HG03521 (cell line): Measurements from ENCODE around the gene UNC45A.

Source experiments
- ATAC-seq: cut with Tn5 transposase; IDR thresholded peaks from one replicate; pipeline ENCODE4 v1.9.1; 2021; ENCODE audit warnings: mild to moderate bottlenecking, moderate library complexity; ENCODE audit not compliant: unreplicated experiment

UNC45A gene

GRCh38 chr15:90942354-90943120, 7.5 kb downstream of the UNC45A start:
- ATAC-seq = no peak

GRCh38 chr15:90945091-90945490, 10.0 kb downstream of the UNC45A start:
- no peak for ATAC-seq

DNA sequence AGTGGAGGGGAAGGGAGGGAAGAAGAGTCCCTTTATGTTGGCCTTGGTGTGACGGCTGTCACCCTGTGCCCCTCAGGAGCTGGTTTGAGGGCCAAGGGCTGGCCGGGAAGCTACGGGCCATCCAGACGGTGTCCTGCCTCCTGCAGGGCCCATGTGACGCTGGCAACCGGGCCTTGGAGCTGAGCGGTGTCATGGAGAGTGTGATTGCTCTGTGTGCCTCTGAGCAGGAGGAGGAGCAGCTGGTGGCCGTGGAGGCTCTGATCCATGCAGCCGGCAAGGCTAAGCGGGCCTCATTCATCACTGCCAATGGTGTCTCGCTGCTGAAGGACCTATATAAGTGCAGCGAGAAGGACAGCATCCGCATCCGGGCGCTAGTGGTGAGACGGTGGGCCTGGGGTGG, 11.5 kb downstream of the UNC45A start:
- ATAC-seq = no peak

DNA sequence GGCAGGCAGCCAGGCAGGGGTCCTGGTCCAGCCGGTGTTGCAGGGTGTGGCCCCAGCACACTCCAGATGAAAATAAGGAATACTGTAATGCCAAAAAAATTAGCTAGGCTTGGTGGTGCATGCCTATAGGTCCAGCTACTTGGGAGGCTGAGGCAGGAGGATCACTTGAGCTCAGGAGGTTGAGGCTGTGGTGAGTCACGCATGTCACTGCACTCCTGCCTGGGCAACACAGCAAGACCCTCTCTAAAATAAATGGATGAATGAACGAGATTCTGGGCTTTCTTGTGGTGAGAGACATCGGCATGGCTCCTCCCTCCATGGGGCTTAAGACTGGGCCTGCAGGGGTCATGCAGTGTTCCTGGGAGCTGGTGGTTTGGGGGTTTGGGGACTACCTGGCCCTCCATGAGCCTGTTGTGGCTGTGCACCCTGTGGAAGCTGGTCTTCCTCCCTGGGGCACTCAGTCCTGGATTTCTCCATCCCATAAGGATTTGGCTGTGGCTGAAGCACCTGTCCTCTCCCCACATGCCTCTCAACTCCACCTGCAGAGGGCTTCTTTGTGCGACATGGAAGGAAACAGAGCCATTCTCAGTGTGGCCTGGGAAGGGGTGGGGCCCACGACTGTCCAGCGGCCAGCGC, 12.0 kb downstream of the UNC45A start:
- no peak for ATAC-seq

DNA sequence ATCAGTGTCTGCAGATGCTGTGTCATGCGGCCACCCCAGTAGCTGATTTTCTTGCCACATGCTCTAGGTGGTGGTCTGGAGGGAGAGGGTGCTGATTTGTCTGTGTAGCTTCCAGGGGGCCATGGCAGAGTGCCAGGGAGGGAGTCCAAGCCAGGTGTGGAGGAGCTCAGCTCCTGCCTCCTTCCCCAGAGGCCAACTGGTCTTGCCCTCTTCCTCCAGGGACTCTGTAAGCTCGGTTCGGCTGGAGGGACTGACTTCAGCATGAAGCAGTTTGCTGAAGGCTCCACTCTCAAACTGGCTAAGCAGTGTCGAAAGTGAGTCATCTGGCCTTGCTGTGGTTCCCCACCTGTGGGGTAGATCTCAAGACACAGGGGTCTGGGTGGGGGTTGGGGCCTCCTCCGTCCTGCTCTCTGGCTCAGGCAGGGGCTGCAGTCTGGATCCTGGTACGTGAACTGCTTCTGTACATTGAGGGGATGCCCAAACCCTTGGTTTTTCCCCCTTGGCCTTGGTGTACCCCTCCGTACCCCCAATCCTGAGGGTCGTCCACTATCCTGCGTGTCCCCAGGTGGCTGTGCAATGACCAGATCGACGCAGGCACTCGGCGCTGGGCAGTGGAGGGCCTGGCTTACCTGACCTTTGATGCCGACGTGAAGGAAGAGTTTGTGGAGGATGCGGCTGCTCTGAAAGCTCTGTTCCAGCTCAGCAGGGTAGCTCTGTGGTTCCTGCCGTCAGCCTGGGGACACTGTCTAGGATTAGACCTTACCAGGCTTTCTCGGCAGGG, 12.7 kb downstream of the UNC45A start:
- no peak for ATAC-seq

DNA sequence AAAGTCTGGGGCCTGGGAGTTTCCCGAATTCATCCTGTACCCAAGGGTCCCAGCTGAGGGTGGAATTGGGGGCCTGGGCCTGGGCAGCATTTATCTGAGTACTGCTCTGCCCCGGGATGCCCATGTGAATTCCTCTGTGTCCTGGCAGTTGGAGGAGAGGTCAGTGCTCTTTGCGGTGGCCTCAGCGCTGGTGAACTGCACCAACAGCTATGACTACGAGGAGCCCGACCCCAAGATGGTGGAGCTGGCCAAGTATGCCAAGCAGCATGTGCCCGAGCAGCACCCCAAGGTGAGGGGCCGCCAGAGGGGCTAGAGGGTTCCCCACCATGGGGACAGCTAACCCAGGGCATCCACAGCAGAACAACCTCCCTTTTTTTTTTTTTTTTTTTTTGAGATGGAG, 13.4 kb downstream of the UNC45A start:
- ATAC-seq = no peak

- ATAC-seq = no peak
Measured at GRCh38 chr15:90949979-90950675, 15.0 kb downstream of the UNC45A start.

- ATAC-seq = no peak
Measured at GRCh38 chr15:90950676-90951075, 15.6 kb downstream of the UNC45A start.

GRCh38 chr15:90952901-90953677, 18.0 kb downstream of the UNC45A start:
- no peak for ATAC-seq

- ATAC-seq = no peak
Measured at GRCh38 chr15:90953947-90954711, 19.0 kb downstream of the UNC45A start.

DNA sequence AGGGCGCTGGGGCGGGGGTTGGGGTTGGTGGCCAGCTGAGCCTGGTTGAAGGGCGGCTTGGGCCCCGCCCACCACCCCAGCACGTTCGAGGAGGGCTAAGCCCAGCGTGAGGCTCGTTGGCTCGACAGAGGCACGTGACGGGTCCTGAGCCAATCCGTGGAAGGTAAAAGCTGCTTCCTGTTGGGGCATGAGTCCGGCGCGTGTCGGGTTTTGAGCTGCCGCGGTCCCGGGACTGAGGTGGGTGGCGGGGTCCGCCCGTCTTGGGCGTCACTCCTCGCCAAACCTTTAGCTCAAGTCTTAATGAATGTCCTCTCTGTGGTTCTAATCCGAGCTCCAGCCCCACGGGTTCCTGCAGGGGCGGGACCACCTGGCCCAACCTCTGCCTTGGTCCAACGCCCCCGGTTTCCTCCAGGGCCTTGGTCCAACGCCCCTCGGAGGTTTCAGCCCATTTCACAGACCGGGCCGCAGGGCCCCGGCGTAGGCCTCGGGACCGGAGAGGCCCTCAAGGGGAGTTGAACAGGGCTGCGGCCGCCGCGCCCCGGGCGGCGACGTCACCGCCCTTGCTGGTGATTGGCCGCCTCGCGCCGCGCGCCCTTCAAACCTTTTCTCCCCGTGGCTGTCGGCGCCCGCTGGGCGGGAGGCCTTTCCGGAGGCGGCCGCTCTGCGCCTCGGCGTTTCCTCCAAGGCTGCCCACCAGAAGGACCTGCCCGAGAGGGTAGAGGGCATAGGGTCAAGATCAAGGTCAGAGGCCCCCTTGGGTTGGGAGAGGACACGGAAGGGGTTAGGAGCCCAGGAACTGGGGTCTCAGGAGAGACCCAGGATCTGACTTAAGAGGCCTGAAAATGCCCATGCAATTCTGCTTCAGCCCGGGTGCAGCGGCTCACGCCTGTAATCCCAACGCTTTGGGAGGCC, 19.9 kb downstream of the UNC45A start, which contains the start of gene RCCD1:
Gene RCCD1, plus strand, starts transcription at position 173 of the 912 bp plus-strand sequence. CDS start 1,851 bp downstream, outside the sequence.
- ATAC-seq = peak; percentile 89

GRCh38 chr15:90955624-90956273, 20.7 kb downstream of the UNC45A start:
- no peak for ATAC-seq

GRCh38 chr15:90956274-90957030, 21.4 kb downstream of the UNC45A start:
- ATAC-seq = peak; percentile 29

DNA sequence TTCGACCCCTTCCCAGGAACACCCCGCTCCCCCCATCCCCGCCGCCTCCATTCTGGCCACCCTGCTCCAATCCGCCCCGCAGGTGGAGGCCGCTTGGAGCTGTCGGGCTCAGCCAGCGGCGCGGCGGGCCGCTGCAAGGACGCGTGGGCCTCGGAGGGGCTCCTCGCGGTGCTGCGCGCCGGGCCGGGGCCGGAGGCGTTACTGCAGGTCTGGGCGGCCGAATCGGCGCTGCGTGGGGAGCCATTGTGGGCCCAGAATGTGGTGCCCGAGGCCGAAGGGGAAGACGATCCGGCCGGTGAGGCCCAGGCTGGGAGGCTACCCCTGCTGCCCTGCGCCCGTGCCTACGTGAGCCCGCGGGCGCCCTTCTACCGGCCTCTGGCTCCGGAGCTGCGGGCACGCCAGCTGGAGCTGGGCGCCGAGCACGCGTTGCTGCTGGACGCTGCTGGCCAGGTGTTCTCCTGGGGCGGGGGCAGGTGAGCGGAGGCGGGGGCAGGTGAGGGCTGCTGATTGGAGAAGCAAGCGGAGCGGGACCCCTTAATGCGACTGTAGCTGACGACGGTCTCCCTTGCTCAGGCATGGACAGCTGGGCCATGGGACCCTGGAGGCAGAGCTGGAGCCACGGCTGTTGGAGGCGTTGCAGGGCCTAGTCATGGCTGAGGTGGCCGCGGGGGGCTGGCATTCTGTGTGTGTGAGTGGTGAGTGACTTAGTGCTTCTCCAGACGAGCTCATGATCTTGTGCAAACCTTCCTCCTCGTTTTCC, 22.1 kb downstream of the UNC45A start:
- ATAC-seq = no peak

GRCh38 chr15:90957791-90958190, 22.7 kb downstream of the UNC45A start:
- ATAC-seq = no peak

GRCh38 chr15:90959028-90959595, 24.0 kb downstream of the UNC45A start:
- no peak for ATAC-seq
